ENCODE data around the gene MYRF. TPM values are rescaled to one million over a fixed set of nuclear protein-coding genes. Genes with fewer than 3 reads are reported as not detected.

The MYRF gene
- polyA plus RNA-seq, 2 donors = 0.18 to 1.3 TPM

GRCh38 chr11:61744181-61744580, 8.3 kb upstream of the MYRF start:
- Histone ChIP-seq H3K9me3 (ENCODE audit: control insufficient read depth in 2 of 2, insufficient read depth in 1 of 2, low read depth in 1 of 2, low read length in 1 of 2) (peaks cover 0 to 4% of the 10 kb centered on the region in 2 donors), H3K4me1 (ENCODE audit: control insufficient read depth in 2 of 2, insufficient read depth in 2 of 2, low read length in 1 of 2) (peaks cover 2 to 34% of the 10 kb centered on the region in 2 donors), H3K27ac (ENCODE audit: low read depth in 2 of 2, low read length in 1 of 2) (no peak overlapping the region), H3K4me3 (ENCODE audit: low read depth in 1 of 2, low read length in 2 of 2) (no peak overlapping the region), H3K36me3 (ENCODE audit: control insufficient read depth in 2 of 2, insufficient read depth in 2 of 2, low read length in 1 of 2) (peaks cover 0 to 22% of the 10 kb centered on the region in 2 donors), H3K27me3 (ENCODE audit: control insufficient read depth in 1 of 2, insufficient read depth in 2 of 2, low read length in 2 of 2) (no peaks in the 10 kb centered on the region)
- WGBS, 2 donors = 88 to 91% methylated on average over 20 of the region's 20 CpGs

GRCh38 chr11:61744609-61745156, 7.8 kb upstream of the MYRF start:
- H3K9me3 ChIP-seq (ENCODE audit: control insufficient read depth in 2 of 2, insufficient read depth in 1 of 2, low read depth in 1 of 2, low read length in 1 of 2) = peaks cover 0 to 4% of the 10 kb centered on the region in 2 donors
- H3K4me3 ChIP-seq (ENCODE audit: low read depth in 1 of 2, low read length in 2 of 2) = no peak overlapping the region
- no peak overlapping the region for H3K27ac ChIP-seq (ENCODE audit: low read depth in 2 of 2, low read length in 1 of 2)
- no peaks in the 10 kb centered on the region for H3K27me3 ChIP-seq (ENCODE audit: control insufficient read depth in 1 of 2, insufficient read depth in 2 of 2, low read length in 2 of 2)
- WGBS, 2 donors = 81 to 95% methylated on average over 10 of the region's 10 CpGs
- peaks cover 0 to 22% of the 10 kb centered on the region in 2 donors for H3K36me3 ChIP-seq (ENCODE audit: control insufficient read depth in 2 of 2, insufficient read depth in 2 of 2, low read length in 1 of 2)
- H3K4me1 ChIP-seq (ENCODE audit: control insufficient read depth in 2 of 2, insufficient read depth in 2 of 2, low read length in 1 of 2) = peaks cover 2 to 34% of the 10 kb centered on the region in 2 donors

GRCh38 chr11:61745781-61746441, 6.5 kb upstream of the MYRF start:
- no peaks in the 10 kb centered on the region for H3K27me3 ChIP-seq (ENCODE audit: control insufficient read depth in 1 of 2, insufficient read depth in 2 of 2, low read length in 2 of 2)
- H3K27ac ChIP-seq (ENCODE audit: low read depth in 2 of 2, low read length in 1 of 2) = no peak overlapping the region
- 70 to 72% methylated on average over 15 of the region's 15 CpGs for WGBS, 2 donors
- peaks cover 0 to 19% of the 10 kb centered on the region in 2 donors for H3K36me3 ChIP-seq (ENCODE audit: control insufficient read depth in 2 of 2, insufficient read depth in 2 of 2, low read length in 1 of 2)
- no peaks in the 10 kb centered on the region for H3K9me3 ChIP-seq (ENCODE audit: control insufficient read depth in 2 of 2, insufficient read depth in 1 of 2, low read depth in 1 of 2, low read length in 1 of 2)
- H3K4me3 ChIP-seq (ENCODE audit: low read depth in 1 of 2, low read length in 2 of 2) = no peak overlapping the region
- H3K4me1 ChIP-seq (ENCODE audit: control insufficient read depth in 2 of 2, insufficient read depth in 2 of 2, low read length in 1 of 2) = peaks cover 2 to 25% of the 10 kb centered on the region in 2 donors

- Histone ChIP-seq H3K27me3 (ENCODE audit: control insufficient read depth in 1 of 2, insufficient read depth in 2 of 2, low read length in 2 of 2) (no peaks in the 10 kb centered on the region), H3K4me3 (ENCODE audit: low read depth in 1 of 2, low read length in 2 of 2) (no peak overlapping the region), H3K4me1 (ENCODE audit: control insufficient read depth in 2 of 2, insufficient read depth in 2 of 2, low read length in 1 of 2) (peaks cover 2 to 20% of the 10 kb centered on the region in 2 donors), H3K36me3 (ENCODE audit: control insufficient read depth in 2 of 2, insufficient read depth in 2 of 2, low read length in 1 of 2) (peaks cover 0 to 13% of the 10 kb centered on the region in 2 donors), H3K27ac (ENCODE audit: low read depth in 2 of 2, low read length in 1 of 2) (peak overlapping the region in 1 of 2 donors; percentile 35), H3K9me3 (ENCODE audit: control insufficient read depth in 2 of 2, insufficient read depth in 1 of 2, low read depth in 1 of 2, low read length in 1 of 2) (no peaks in the 10 kb centered on the region)
- 72 to 79% methylated on average over 19 of the region's 19 CpGs for WGBS, 2 donors
Observed at GRCh38 chr11:61746442-61747191, 5.8 kb upstream of the MYRF start.

GRCh38 chr11:61747192-61747966, 5.1 kb upstream of the MYRF start:
- Histone ChIP-seq H3K4me1 (ENCODE audit: control insufficient read depth in 2 of 2, insufficient read depth in 2 of 2, low read length in 1 of 2) (peaks cover 2 to 18% of the 10 kb centered on the region in 2 donors), H3K9me3 (ENCODE audit: control insufficient read depth in 2 of 2, insufficient read depth in 1 of 2, low read depth in 1 of 2, low read length in 1 of 2) (no peaks in the 10 kb centered on the region), H3K36me3 (ENCODE audit: control insufficient read depth in 2 of 2, insufficient read depth in 2 of 2, low read length in 1 of 2) (peaks cover 0 to 11% of the 10 kb centered on the region in 2 donors), H3K27me3 (ENCODE audit: control insufficient read depth in 1 of 2, insufficient read depth in 2 of 2, low read length in 2 of 2) (no peaks in the 10 kb centered on the region), H3K4me3 (ENCODE audit: low read depth in 1 of 2, low read length in 2 of 2) (no peak overlapping the region), H3K27ac (ENCODE audit: low read depth in 2 of 2, low read length in 1 of 2) (peak overlapping the region in 1 of 2 donors; percentile 74)
- WGBS, 2 donors = 43 to 56% methylated on average over 19 of the region's 19 CpGs

GRCh38 chr11:61747967-61748285, 4.5 kb upstream of the MYRF start:
- no peak overlapping the region for H3K4me3 ChIP-seq (ENCODE audit: low read depth in 1 of 2, low read length in 2 of 2)
- no peaks in the 10 kb centered on the region for H3K9me3 ChIP-seq (ENCODE audit: control insufficient read depth in 2 of 2, insufficient read depth in 1 of 2, low read depth in 1 of 2, low read length in 1 of 2)
- 26 to 39% methylated on average over 3 of the region's 3 CpGs for WGBS, 2 donors
- no peaks in the 10 kb centered on the region for H3K27me3 ChIP-seq (ENCODE audit: control insufficient read depth in 1 of 2, insufficient read depth in 2 of 2, low read length in 2 of 2)
- H3K36me3 ChIP-seq (ENCODE audit: control insufficient read depth in 2 of 2, insufficient read depth in 2 of 2, low read length in 1 of 2) = peaks cover 0 to 11% of the 10 kb centered on the region in 2 donors
- H3K4me1 ChIP-seq (ENCODE audit: control insufficient read depth in 2 of 2, insufficient read depth in 2 of 2, low read length in 1 of 2) = peaks cover 2 to 17% of the 10 kb centered on the region in 2 donors
- H3K27ac ChIP-seq (ENCODE audit: low read depth in 2 of 2, low read length in 1 of 2) = no peak overlapping the region

- no peak overlapping the region for H3K27ac ChIP-seq (ENCODE audit: low read depth in 2 of 2, low read length in 1 of 2)
- WGBS, 2 donors = 56 to 61% methylated on average over 19 to 21 of the region's 21 CpGs
- H3K4me1 ChIP-seq (ENCODE audit: control insufficient read depth in 2 of 2, insufficient read depth in 2 of 2, low read length in 1 of 2) = peaks cover 2 to 17% of the 10 kb centered on the region in 2 donors
- no peak overlapping the region for H3K4me3 ChIP-seq (ENCODE audit: low read depth in 1 of 2, low read length in 2 of 2)
- no peaks in the 10 kb centered on the region for H3K9me3 ChIP-seq (ENCODE audit: control insufficient read depth in 2 of 2, insufficient read depth in 1 of 2, low read depth in 1 of 2, low read length in 1 of 2)
- H3K36me3 ChIP-seq (ENCODE audit: control insufficient read depth in 2 of 2, insufficient read depth in 2 of 2, low read length in 1 of 2) = no peaks in the 10 kb centered on the region
- no peaks in the 10 kb centered on the region for H3K27me3 ChIP-seq (ENCODE audit: control insufficient read depth in 1 of 2, insufficient read depth in 2 of 2, low read length in 2 of 2)
Observed at GRCh38 chr11:61749591-61750217, 2.7 kb upstream of the MYRF start.

- H3K27ac ChIP-seq (ENCODE audit: low read depth in 2 of 2, low read length in 1 of 2) = no peak overlapping the region
- H3K9me3 ChIP-seq (ENCODE audit: control insufficient read depth in 2 of 2, insufficient read depth in 1 of 2, low read depth in 1 of 2, low read length in 1 of 2) = no peaks in the 10 kb centered on the region
- H3K27me3 ChIP-seq (ENCODE audit: control insufficient read depth in 1 of 2, insufficient read depth in 2 of 2, low read length in 2 of 2) = no peaks in the 10 kb centered on the region
- no peaks in the 10 kb centered on the region for H3K36me3 ChIP-seq (ENCODE audit: control insufficient read depth in 2 of 2, insufficient read depth in 2 of 2, low read length in 1 of 2)
- WGBS, 2 donors = 95 to 98% methylated on average over 5 of the region's 5 CpGs
- H3K4me1 ChIP-seq (ENCODE audit: control insufficient read depth in 2 of 2, insufficient read depth in 2 of 2, low read length in 1 of 2) = peaks cover 2 to 16% of the 10 kb centered on the region in 2 donors
- H3K4me3 ChIP-seq (ENCODE audit: low read depth in 1 of 2, low read length in 2 of 2) = no peak overlapping the region
Observed at GRCh38 chr11:61750631-61751273, 1.7 kb upstream of the MYRF start.
